ENCODE data around the gene SLC28A1. TPM values are rescaled to one million over a fixed set of nuclear protein-coding genes. Genes with fewer than 3 reads are reported as not detected.

SLC28A1 gene
- total RNA-seq, 4 donors from 2014 or later: not detected

GRCh38 chr15:84863565-84864443 is 20.7 kb upstream of the SLC28A1 start:
- no peak for TF ChIP-seq CTCF (IDR thresholded peaks at IDR 0.05; ENCODE audit: low read depth)

GRCh38 chr15:84864444-84864795 is 20.0 kb upstream of the SLC28A1 start:
- TF ChIP-seq CTCF (IDR thresholded peaks at IDR 0.05; ENCODE audit: low read depth): no peak

- TF ChIP-seq CTCF (IDR thresholded peaks at IDR 0.05; ENCODE audit: low read depth): no peak
Observed at GRCh38 chr15:84865074-84865569, 19.3 kb upstream of the SLC28A1 start.

- TF ChIP-seq CTCF (IDR thresholded peaks at IDR 0.05; ENCODE audit: low read depth): no peak
Observed at GRCh38 chr15:84868037-84868880, 16.2 kb upstream of the SLC28A1 start.

- no peak for TF ChIP-seq CTCF (IDR thresholded peaks at IDR 0.05; ENCODE audit: low read depth)
Observed at GRCh38 chr15:84869510-84869909, 15.0 kb upstream of the SLC28A1 start.

- TF ChIP-seq CTCF (IDR thresholded peaks at IDR 0.05; ENCODE audit: low read depth): no peak
Observed at GRCh38 chr15:84871428-84871985, 13.0 kb upstream of the SLC28A1 start.
